NCI-H2227 treated with DMSO at 0.1 percent for 48 hours (cell line): ENCODE results near the gene HNRNPAB.
"Not testable (repeated sequence)": the region's sequence is repeated elsewhere in the genome, so short reads cannot be mapped to it uniquely, and the experiment has no call there.

ENCODE experiments used
- DNase-seq: peaks from one replicate; lab custom pipeline; 2025; lab: John Stamatoyannopoulos, UW

The HNRNPAB gene

DNA sequence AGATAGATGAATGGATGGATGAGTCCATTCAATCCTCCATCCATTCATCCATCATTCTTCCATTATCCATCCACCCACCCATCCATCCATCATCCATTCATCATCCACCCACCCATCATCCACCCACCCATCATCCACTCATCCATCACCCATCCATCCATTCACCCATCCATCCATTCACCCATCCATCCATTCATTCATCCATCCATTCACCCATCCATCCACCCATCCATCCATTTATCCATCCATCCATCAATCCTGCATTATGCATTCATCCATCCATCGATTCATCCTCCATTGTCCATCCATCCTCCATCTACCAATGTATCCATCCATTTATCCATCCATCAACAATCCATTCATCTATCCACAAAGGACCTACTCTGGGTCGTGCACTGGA is 41.1 kb downstream of the HNRNPAB start:
- DNase-seq: no peak

DNA sequence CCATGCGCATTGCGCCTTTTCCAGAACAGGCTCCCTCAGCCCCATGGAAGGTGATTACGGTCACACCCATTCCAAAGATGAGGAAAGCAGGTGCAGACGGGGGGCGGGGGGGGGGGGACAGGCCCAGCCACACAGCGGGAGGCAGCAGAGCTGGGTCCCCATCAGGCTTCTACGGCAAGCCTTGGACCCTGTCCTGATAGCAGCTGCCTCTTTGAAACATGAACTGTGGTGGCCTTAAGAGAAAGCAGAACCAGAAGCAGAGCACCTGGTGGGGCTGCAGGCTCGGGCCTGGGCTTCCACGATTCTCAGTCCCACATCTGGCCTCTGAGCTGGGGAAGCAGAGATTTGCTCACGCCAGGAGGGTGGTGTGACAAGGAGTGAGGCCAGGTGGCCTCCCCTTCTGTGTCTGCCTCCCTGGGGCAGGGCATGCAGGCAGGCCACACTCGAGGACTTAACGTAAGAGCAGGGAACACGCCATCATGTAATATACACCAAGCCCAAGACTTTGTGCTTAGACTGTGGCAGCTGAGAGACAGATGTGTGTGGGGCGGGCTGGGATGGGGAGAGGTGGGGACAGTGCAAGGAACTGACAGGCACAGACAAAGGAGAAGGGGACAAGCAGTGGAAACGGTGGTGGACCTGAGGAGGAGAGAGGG is 42.4 kb downstream of the HNRNPAB start:
- no peak for DNase-seq

- DNase-seq: no peak
Measured at GRCh38 chr5:178247481-178248456, 43.4 kb downstream of the HNRNPAB start.

GRCh38 chr5:178248750-178249149 is 44.4 kb downstream of the HNRNPAB start:
- DNase-seq: no peak

DNA sequence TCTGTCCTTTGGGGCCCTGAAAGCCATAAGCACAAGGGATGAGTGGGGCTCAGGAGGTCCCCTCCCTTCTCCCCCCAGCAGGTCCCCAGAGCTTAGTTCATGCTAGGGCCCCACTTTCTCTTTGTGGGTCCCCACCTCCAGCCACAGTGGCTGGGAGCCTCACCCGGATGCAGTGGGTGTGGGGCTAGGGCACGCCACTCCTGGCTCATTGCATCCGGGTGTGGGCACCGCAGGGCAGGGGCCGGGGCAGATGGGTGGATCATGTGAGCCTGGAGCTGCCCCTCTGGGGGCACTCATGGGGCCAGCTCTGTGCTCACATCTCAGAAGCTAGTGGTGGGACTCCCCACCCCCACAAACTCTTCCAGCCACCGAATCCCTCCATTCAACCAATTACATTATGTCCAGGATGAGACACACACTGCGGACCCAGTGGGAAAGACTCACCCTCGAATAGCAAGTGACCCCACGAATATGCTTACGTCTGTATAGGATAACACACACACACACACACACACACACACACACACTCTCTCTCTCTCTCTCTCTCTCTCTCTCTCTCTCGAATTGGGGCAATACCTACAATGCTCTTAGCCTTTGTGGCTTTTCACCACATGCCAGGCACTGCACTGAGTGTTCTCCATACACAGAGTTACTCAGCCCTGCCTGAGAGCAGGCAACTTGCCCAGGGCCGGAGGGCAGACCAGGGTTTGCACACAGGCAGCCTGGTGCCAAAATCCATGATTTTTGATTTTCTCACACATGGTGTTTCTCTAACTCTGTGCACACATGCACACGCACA is 45.1 kb downstream of the HNRNPAB start:
- DNase-seq: no peak

DNA sequence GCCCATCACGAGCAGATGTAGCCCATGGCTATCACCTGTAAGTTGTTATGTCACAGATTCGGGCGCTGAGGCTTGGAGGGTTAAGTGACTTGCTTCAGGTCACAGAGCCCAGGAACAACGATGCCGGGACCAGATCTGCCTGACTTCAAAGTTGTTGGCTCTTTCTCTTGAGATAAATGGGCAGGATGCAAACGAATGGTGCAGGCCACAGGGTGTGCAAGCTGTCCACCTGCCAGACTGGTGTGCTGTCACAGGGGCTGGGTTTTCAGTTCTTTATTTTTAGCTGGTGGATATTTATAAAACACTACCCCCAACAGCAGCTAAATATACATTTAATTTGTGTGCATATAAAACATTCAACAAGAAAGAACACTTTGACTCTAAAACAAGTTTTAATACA is 45.9 kb downstream of the HNRNPAB start:
- DNase-seq: no peak

DNA sequence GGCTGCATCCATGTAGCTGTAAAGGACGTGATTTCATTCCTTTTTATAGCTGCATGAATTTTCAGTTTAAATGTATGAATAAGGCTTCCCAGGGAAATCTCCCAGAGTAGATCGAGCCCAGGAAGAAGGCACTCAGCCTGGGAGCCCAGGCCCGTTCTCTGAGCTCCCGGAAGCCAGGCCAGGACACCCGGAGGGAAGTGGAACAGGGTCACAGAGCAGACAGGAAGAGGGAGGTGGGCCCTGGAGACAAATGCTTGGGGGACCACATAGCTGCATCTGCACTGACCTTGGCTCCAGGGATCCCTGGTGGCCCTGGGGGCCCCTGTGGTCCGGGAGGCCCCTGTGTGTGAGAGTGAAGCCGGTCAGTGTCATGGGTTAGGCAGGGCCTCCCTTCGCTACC is 47.9 kb downstream of the HNRNPAB start:
- no peak for DNase-seq

DNA sequence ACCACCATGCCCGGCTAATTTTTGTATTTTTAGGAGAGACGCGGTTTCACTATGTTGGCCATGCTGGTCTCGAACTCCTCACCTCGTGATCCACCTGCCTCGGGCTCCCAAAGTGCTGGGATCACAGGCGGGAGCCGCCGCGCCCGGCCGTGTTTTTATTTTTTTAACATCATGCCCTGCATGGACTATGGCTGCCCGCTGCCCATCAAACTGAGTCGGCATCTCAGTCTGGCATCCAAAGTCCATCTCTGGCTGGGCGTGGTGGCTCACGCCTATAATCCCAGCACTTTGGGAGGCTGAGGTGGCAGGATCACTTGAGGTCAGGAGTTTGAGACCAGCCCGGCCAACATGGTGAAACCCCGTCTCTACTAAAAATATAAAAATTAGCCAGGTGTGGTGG is 49.3 kb downstream of the HNRNPAB start:
- not testable (repeated sequence) for DNase-seq

- no peak for DNase-seq
Measured at GRCh38 chr5:178256746-178257145, 52.4 kb downstream of the HNRNPAB start.

- DNase-seq: no peak
Measured at GRCh38 chr5:178257650-178258049, 53.3 kb downstream of the HNRNPAB start.

- no peak for DNase-seq
Measured at GRCh38 chr5:178259623-178260536, 55.5 kb downstream of the HNRNPAB start.
